CD4-positive, alpha-beta T cell treated with Interleukin-17A for 1 hour (primary cell): Measurements from ENCODE around the gene SOX9.

ENCODE experiments used
- DNase-seq: peaks from one replicate; pipeline ENCODE4 v3.0.0-alpha.2; 2020

The SOX9 gene

DNA sequence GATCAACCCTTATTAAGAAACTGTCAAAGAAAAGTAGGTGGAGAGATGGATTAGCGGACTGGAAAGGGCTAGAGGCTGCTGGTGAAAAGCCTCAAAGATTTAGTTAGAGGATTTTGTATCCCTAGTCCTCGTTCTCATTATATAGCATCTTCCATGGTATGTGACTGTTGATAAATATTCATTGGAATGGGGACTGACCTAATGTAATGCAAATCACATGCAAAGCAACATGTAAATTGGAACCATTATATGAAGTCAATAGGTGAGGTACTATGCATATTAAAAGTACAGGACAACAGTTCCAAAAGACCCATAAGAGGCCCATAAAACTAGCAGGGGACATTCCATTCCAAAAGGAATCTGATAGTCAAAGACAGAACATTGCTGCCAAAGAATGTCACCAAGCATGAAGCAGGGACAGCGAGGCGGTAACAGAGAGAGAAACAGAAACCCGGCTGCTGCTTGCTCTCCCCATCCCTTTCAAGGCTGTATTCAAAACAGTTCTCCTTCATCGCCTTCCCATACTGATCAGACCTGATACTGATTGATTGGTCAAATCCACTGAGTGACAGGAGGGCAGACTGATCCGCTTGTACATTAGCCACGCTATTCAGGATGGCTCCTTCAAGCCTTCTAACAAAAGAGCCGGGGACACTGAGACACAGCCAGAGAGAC lies 44.5 kb downstream of the SOX9 start:
- DNase-seq, result no peak

DNA sequence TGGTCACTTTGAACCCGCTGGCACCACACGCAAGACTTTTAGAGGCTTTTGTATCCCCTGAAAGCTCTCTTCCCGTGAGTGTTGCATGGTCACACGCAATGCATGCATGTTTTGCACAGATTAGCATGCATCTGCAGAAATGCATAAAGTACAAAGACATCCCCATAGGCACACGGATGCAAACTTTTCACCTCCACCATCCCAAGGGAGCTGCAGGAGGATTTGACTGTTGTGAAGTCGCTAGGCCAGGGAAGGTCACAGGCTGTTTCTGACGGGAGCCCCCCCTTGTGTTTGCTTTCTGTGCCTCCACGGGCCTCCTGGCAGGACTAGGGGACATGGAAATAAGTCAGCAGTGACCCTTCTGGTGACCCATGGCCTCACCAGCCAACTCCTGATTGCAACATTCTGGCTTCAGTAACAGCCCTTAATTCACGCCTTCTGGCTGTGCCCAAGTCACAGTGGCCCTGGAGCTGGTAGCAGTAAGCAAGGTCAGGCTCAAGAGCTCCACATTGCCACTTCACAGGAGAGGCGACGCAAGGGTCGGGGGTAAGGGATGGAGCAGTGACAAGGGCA lies 45.1 kb downstream of the SOX9 start:
- DNase-seq, result no peak

DNA sequence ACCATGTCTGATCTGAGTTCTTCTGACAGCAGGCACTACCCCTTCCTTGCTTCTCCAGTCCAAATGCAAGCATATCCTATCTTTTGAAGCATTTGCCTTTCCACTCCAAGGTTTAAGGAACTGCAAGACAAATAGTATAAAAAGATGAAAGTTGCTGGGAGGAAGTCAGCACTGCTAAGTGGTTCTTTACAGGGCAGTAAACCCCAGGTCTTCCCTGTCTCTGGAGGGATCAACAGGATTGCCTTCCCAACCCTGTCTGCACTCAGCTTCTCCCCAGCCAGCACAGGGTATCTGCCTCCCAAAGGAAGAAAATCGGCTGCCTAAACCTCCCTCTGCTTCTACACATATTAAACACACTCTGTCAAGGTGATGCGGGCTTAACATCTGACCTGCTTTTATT lies 46.8 kb downstream of the SOX9 start:
- no peak for DNase-seq

DNA sequence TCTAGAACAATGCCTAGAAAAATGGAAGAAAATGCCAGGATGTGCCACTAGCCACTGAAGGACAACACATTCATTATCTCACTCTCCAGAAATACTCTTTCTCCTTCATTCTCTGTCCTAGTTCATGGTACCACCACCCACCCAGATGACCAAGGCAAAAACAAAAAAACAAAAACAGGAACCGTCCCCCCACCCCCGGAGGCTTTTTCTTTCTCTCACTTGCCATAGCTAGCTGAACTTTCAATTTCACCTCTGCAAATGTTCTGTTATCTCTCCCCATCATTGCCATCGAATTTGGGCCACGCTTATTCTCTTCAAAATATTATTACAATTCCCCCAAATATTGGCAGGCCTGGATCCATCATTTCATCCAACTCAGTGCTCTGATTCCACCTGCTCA lies 49.0 kb downstream of the SOX9 start:
- no peak for DNase-seq

DNA sequence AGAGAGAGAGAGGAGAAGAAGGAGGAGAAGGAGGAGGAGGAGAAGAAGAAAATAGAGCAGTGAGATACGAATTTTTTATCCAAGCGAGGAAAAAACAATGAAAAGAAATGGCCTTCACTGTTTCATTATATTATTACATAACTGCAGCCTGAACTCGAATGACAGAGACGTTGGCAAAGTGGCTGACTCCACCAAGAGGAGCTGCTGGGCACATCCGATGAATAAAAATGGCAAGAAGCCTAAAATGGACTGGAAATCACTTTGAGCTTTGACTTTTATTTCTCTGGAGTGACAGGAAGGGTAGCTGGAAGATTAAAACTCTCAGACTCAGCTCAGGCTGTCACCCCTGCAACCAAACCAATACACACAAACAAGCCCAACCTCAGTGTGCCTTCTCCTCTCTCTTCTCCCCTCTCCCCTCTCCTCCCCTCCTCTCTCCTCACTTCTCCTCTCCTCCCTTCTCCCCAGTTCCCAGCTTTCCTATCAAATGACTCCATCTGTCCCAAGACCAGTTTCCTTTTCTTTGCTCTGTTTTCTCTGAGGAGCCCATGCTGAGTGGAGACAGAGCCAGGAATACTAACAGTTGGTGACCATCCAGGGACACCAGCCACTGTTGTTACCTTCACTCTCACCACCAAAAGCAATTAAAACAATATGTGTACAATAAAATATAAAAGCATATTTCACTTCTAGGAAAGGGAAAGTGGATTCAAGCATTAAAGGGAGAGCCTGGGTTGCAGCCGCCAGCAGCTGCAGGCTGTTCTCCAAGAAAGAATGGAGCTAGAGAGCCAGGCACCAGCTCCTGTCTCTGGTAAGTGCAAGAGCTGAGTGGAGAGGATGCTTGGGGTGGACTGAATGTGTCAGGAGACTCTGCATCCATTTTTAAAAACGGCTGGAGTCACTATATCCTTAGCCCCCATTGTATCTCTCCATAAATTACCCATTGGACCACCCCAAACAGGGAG lies 51.2 kb downstream of the SOX9 start:
- no peak for DNase-seq

DNA sequence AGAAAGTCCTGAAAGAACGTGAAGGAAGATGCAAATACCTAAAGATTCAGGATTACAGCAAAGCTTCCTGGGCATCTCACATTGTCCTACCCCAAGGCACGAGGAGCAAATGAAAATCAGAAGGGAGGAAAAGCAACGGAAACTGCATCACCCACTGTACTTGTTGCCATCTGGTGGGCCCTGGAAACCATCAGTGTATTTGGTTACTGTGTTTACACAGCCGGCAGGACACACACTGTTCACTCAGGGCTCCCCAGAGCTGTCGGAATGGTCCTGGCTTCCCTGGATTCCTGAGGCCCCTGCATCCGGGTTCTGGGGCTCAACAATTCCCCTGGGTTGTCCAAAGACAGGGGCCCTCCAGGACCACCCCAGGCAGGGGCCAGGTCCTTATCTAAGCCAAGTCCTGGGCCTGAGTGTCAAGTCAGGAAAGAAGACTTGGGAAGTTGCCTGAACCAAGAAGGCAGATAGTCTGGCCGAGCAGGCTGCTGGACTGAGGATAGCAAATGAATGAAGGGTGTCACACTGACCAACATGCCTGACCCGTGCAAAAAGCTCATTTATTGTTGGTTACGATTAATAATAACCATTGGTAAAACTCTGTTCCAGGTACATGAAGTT lies 52.8 kb downstream of the SOX9 start:
- DNase-seq, result no peak

DNA sequence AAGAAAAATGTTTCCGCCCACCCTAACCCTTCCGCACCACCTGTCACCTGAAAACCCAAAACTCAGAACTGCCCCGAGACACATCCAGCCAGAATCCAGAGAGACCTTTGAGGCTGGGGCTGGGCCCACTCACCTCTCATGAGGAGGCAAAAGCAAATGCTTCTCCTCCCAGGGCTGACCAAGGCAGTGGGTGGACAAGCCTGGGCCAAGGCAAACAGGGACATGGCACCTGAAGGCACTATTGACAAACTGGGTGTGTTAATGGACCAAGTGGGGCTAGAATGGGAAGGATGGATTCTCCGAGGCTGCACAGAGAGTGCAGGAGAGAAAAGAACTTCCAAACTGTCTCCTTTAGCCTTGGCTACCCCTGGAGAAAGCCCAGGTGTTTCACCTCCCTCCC lies 54.4 kb downstream of the SOX9 start:
- DNase-seq, result no peak
